Adrenal gland (tissue), 5 donors: Measurements from ENCODE around the gene ZNF500.

Source experiments
- POLR2A ChIP-seq, 2 donors: fragments of 450-650 bp; IDR thresholded peaks; one replicate each; pipeline ENCODE4 v1.6.1; 2017; ENCODE audit warnings: antibody characterized with exemption in 2 of 2, mild to moderate bottlenecking in 2 of 2, moderate library complexity in 1 of 2
- TF ChIP-seq, protein P1 (sequence below), 6 experiments: fragments of 450-650 bp in 4 of 6; fragments of 200-600 bp in 2 of 6; sonication (generic) in 1 of 6; IDR thresholded peaks; 1 replicate in 5 of 6; 2 replicates in 1 of 6; pipeline versions ENCODE4 v1.5.1 to v1.8.0; 2016 to 2021; ENCODE audit warnings: antibody characterized with exemption in 6 of 6, mild to moderate bottlenecking in 2 of 6, moderate library complexity in 1 of 6
- donor health status: DM: no; HTN: no; CAD: no.

DNA sequence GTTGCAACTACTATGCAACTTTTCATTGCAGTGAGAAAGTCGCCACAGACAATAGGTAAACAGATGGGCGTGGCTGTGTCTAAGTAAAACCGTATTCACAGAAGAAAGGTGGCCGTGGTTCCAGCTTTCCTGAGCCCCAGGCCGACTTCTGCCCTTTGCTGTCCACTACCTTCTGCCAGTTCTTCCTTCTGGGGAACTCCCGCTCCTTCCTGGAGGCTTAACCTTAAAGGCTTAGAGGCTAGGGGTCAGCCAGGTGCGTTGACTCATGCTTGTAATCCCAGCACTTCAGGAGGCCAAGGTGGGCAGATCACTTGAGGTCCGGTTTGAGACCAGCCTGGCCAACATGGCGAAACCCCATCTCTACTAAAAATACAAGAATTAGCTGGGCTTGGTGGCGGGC lies 23.3 kb upstream of the ZNF500 start:
- TF ChIP-seq, protein P1, sequence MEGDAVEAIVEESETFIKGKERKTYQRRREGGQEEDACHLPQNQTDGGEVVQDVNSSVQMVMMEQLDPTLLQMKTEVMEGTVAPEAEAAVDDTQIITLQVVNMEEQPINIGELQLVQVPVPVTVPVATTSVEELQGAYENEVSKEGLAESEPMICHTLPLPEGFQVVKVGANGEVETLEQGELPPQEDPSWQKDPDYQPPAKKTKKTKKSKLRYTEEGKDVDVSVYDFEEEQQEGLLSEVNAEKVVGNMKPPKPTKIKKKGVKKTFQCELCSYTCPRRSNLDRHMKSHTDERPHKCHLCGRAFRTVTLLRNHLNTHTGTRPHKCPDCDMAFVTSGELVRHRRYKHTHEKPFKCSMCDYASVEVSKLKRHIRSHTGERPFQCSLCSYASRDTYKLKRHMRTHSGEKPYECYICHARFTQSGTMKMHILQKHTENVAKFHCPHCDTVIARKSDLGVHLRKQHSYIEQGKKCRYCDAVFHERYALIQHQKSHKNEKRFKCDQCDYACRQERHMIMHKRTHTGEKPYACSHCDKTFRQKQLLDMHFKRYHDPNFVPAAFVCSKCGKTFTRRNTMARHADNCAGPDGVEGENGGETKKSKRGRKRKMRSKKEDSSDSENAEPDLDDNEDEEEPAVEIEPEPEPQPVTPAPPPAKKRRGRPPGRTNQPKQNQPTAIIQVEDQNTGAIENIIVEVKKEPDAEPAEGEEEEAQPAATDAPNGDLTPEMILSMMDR (IDR thresholded peaks at IDR 0.05) = no peak
- TF ChIP-seq POLR2A (IDR thresholded peaks at IDR 0.05) = no peak
